GM19455 (cell line): ENCODE data around the gene EIF2AK3.

Source experiments
- ATAC-seq: cut with Tn5 transposase; IDR thresholded peaks from one replicate; pipeline ENCODE4 v1.9.1; 2021; ENCODE audit not compliant: unreplicated experiment

The EIF2AK3 gene

DNA sequence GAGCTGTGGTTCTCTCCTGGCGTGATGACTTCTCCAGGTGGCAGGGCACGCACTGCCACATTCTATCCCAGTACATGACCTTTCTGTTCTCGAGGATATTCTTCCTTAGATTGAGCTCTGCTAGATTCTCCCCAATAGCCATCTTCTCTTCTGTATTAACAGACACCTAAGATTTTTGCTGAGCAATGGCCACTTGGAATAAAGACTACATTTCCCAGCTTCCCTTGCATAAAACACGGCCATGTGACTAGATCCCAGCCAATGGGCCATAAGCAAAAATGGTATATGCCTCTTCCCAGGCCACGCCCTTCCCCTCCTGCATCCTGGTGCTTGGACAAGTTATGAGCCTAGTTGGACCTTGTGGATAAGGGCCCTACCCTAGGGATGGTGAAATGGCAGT, 82.1 kb downstream of the EIF2AK3 start:
- ATAC-seq: no peak

DNA sequence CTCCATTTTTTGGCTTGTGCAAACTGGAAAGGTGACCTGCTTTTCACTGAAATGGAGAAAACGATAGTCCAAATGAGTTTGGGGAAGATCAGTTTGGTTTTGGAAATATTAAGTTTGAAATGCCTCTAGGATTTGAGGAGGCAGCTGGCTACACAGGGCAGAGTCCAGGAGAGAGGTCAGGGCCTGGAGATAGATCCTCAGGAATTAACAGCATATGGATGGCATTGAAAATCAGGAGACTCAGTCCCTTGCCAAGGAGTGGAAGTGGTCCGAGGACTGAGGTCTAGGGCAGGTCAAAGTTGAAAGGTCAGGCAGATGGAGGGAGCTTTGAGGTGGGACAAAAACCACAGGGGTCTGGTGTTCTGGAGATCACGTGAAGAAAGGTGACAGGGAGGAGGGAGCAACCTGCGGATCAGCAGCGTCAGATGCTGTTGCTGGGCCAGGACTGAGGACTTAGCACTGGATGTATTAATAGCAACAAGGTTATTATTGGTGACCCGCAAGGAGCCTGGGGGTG, 83.7 kb downstream of the EIF2AK3 start:
- ATAC-seq: no peak

DNA sequence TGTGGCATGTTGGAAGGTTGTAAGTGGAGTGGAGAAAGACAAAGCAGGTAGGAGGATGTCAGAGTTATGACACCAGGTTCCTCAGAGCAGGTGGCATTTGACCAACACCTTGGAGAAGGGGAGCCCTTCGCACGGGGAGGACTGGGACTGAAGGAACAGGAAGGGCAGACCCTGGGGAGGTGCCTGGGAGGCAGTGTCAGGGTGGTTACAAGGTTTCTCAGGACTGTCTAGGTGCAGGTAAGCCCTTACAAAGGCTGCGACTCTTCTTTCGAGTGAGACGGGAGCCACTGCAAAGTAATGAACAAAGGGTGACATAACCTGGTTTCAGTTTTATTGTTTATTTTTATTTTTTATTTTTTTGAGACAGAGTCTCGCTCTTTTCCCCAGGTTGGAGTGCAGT, 84.6 kb downstream of the EIF2AK3 start:
- no peak for ATAC-seq

DNA sequence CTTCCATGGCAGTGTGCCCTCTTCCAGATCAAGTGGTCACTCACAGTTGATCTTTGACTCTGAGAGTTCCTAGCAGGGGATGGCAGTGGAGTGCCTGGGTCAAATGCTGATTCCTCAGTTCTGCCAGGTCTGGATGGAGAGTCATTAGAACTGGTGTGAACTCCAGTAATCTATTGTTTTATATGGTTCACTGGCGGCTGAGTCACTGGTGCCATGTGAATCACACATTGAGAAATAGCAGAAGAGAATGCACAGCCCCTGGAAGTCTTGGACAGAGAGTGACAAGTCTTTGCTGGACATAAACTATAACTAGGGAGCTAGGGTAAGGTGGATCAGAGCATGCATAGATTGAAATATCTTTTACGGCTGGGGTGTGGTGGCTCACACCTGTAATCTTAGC, 86.9 kb downstream of the EIF2AK3 start:
- no peak for ATAC-seq

DNA sequence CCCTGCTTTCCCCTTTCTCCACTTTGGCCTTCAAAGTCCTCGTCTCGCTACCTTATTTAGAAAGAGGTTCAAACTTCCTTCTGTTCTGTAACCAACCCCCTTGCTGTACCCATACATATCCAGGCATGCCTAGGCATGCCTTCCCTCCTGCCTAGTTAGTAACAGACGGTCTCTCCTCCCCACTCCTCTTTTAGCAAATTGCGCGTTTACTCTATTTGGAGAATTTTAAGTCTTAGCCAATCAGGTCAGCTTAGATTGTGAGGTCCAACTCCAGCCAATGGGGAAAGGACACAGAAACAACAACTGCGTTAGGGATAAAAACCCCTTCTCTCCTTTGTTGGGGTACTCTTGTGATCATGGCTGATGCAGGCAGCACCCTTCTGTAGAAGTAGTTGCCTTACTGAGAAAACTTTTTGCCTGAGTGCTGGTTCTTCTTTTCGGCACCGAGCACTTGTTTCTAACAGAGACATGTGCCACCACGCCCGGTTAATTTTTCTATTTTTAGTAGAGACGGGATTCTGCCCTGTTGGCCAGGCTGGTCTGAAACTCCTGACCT, 88.8 kb downstream of the EIF2AK3 start:
- ATAC-seq: no peak

DNA sequence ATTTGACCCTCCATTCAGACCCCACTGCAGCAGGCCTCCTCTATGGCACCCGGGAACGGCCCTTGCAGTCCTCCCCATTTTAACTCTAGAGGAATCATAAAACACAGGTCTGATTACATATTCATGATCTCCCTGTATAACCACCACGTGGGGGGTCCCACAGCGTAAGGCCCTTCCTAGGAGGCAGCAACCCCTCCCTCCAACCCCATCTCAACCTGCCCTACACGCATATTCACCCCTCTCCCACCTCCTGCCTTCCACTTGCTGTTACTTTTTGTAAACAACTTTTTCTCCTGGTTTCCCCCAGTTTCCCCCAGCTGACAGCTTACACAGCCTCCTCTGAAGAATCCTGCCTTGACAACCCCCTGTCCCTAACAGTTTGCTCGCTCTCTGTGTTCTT, 89.6 kb downstream of the EIF2AK3 start:
- no peak for ATAC-seq

DNA sequence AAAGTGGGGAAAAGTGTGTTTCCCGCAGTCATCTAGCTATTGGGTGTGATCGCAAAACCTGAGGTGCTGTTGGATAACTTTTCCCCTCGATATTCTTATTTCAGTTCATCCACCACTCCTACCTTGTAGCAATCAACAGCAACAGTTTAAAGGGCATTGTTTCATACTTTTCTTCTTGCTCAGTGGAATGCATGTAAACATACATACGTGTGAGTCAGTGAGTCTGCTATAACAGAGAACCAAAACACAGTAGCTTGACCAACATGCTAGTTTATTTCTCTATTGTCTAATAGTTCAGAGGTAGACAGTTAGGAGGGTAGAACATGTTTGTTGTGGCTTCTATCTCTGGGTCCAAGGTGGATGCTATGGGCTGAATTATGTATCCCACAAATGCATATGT, 97.2 kb downstream of the EIF2AK3 start:
- ATAC-seq: no peak

DNA sequence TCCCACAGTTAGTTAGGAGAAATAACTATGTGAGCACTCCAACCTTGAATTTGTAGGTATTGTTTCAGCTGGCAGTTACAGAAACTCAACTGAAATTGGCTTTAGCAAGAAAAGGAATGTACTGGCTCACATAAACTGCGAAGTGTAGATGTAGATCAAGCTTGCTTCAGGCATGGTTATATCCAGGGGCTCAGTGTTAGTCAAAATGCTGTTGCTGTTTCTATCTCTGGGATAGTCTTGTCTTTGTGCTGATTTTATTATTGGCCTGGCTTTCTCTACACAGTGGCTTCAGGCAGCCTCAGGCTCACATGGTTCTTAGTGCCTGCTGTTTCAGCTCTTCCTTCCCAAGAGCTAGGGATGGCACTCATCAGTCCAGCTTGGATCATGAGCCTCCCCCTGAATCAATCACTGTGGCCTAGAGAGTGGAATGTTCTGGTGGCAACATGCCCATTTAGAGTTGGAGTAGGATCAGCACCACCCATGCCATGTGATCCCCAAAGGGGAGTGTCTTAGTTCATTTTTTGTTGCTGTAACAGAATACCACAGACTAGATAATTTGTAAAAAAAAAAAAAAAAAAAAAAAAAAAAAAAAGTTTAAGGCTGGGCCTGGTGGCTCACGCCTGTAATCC, 105.7 kb downstream of the EIF2AK3 start:
- ATAC-seq: no peak

DNA sequence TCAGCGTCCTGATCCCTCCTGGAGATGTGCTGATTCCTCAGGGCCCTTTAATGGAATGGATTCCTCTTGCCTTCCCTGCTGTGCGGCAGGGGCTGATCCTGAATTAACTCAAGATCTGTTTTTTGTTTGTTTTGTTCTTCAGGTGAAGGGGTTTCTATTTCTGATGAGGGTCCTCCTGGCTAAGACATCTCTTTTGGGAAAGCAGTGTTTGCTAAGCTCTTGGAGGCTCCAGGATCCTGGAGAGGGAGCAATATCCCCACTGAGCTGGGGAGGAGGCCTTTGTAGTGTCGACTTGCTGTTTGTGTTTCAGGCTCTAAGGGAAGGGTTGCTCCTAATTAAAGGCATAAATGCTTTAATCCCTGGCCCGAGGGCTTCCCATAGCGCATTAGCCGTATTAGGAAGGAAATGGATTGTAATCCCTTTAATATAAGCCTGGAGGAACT, 109.5 kb downstream of the EIF2AK3 start:
- no peak for ATAC-seq
